Astrocyte (in vitro differentiated cells and primary cell): ENCODE measurements around the gene FN3KRP. TPM values are rescaled to one million over a fixed set of nuclear protein-coding genes. Genes with fewer than 3 reads are reported as not detected.

Experiments
- DNase-seq: peaks from one replicate; pipeline ENCODE4 v3.0.0-alpha.2; 2010; ENCODE audit warnings: low read depth
- FAIRE-seq: peaks from 2 replicates; lab custom pipeline; 2011; peaks lifted over from hg19 to GRCh38; lab: Jason Lieb, UNC
- H2AFZ ChIP-seq: 2 replicates; pipeline ENCODE4 v1.6.0; 2012; ENCODE audit warnings: low read depth, low read length, inconsistent platforms
- H3K27ac ChIP-seq: 2 replicates; pipeline ENCODE4 v1.5.1; 2011; ENCODE audit warnings: low read depth, low read length, inconsistent platforms
- H3K27me3 ChIP-seq: 2 replicates; pipeline ENCODE4 v1.6.0; 2011; ENCODE audit warnings: low read length, inconsistent platforms; ENCODE audit not compliant: insufficient read depth
- H3K36me3 ChIP-seq: 2 replicates; pipeline ENCODE4 v1.5.1; 2011; ENCODE audit warnings: low read length, inconsistent platforms; ENCODE audit not compliant: insufficient read depth
- H3K4me1 ChIP-seq: 2 replicates; pipeline ENCODE4 v1.5.1; 2011; ENCODE audit warnings: low read length, inconsistent platforms; ENCODE audit not compliant: insufficient read depth
- H3K4me2 ChIP-seq: 2 replicates; pipeline ENCODE4 v1.6.0; 2012; ENCODE audit warnings: low read length, inconsistent platforms
- H3K4me3 ChIP-seq: 2 replicates; pipeline ENCODE4 v1.5.1; 2011; ENCODE audit warnings: low read depth, mild to moderate bottlenecking, low read length, inconsistent platforms; ENCODE audit not compliant: insufficient read depth
- H3K79me2 ChIP-seq: 2 replicates; pipeline ENCODE4 v1.6.0; 2012; ENCODE audit warnings: mild to moderate bottlenecking, low read length, inconsistent platforms; ENCODE audit not compliant: insufficient read depth
- H3K9ac ChIP-seq: 2 replicates; pipeline ENCODE4 v1.6.0; 2012; ENCODE audit warnings: mild to moderate bottlenecking, low read length, inconsistent platforms
- H3K9me3 ChIP-seq: 2 replicates; pipeline ENCODE4 v1.5.1; 2012; ENCODE audit warnings: low read depth, mild to moderate bottlenecking, low read length, inconsistent platforms; ENCODE audit not compliant: insufficient read depth
- H4K20me1 ChIP-seq: 2 replicates; pipeline ENCODE4 v1.6.0; 2012; ENCODE audit warnings: low read length, inconsistent platforms; ENCODE audit not compliant: insufficient read depth
- H3K27ac Mint-ChIP-seq: one replicate; pipeline ENCODE4 v1.8.0; 2021; ENCODE audit warnings: mild to moderate bottlenecking, mixed read lengths; ENCODE audit not compliant: unreplicated experiment
- H3K27me3 Mint-ChIP-seq: one replicate; pipeline ENCODE4 v1.8.0; 2021; ENCODE audit warnings: low read depth, mixed read lengths; ENCODE audit not compliant: unreplicated experiment
- H3K36me3 Mint-ChIP-seq: one replicate; pipeline ENCODE4 v1.8.0; 2021; ENCODE audit warnings: low read depth, mixed read lengths; ENCODE audit not compliant: unreplicated experiment
- H3K4me1 Mint-ChIP-seq: one replicate; pipeline ENCODE4 v1.8.0; 2021; ENCODE audit warnings: low read depth, mixed read lengths; ENCODE audit not compliant: unreplicated experiment
- H3K4me3 Mint-ChIP-seq: one replicate; pipeline ENCODE4 v1.8.0; 2021; ENCODE audit warnings: mild to moderate bottlenecking, moderate library complexity, mixed read lengths; ENCODE audit not compliant: unreplicated experiment
- H3K9me3 Mint-ChIP-seq: one replicate; pipeline ENCODE4 v1.8.0; 2021; ENCODE audit warnings: mild to moderate bottlenecking, mixed read lengths; ENCODE audit not compliant: unreplicated experiment
- EZH2 ChIP-seq: IDR thresholded peaks from 2 replicates; pipeline ENCODE4 v1.6.1; 2012; ENCODE audit warnings: mild to moderate bottlenecking, low read length, inconsistent platforms; ENCODE audit not compliant: insufficient read depth
- total RNA-seq: library from RNA; stranded (reverse); gene quantifications from 2 replicates; pipeline ENCODE4 v1.2.1, GENCODE V29; 2021
- TF ChIP-seq, protein P1 (sequence below): IDR thresholded peaks from 2 replicates; pipeline ENCODE4 v1.5.1; 2011; ENCODE audit warnings: low read depth, mild to moderate bottlenecking, inconsistent platforms, low read length, moderate library complexity; ENCODE audit not compliant: insufficient read depth

The FN3KRP gene
- total RNA-seq, 1 donor from 2014 or later = 14.8 TPM

DNA sequence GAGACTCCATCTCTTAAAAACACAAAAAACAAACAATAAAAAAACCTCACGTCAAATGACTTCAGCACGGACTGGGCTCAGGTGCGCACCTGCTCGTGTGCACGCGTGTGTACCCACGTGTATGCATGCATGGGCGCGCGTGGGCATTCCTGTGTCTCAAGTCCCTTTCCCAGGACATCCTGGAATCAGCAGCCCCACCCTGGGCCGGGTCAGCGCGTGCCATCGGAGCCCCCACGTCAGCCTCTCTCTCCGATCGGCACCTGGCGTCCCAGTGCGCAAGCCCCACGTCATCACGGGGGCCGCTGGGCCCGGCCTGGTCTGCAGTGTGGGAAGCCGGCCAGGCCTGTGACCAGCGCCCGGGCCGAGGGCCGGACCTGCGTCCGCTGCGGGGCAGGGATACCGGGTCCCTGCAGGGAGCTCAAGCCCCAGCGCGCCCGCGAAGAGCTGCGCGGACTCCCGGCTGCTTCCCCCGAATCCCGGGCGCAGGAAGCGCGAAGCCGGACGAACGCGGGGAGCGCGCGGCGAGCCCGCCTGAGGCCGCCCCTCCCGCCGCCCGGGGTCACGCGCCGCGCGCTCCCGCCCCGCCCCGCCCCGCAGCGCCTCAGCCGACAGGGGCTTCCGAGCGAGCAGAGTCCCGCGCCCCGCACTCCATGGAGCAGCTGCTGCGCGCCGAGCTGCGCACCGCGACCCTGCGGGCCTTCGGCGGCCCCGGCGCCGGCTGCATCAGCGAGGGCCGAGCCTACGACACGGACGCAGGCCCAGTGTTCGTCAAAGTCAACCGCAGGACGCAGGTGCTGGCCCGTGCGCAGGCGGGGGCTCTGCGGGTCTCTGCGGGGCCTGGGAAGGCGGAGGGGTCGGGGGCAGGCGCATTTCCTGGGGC is 18.7 kb downstream of the FN3KRP start, which contains the start of gene FN3K:
FN3K (plus strand) TSS at position 629 of the 880 bp plus-strand sequence; CDS start at position 651, 22 bp downstream.
- peaks cover 14% of the 10 kb centered on the region for H3K36me3 Mint-ChIP-seq
- H3K4me2 ChIP-seq = peak within 1 kb of the TSS; percentile 94
- H3K4me3 Mint-ChIP-seq = peak within 1 kb of the TSS; percentile 74
- FAIRE-seq (no peak), DNase-seq (peak; percentile 70)
- H3K9me3 Mint-ChIP-seq = no peaks in the 10 kb centered on the region
- peak within 1 kb of the TSS; percentile 18 for H3K27ac Mint-ChIP-seq
- H3K27ac ChIP-seq = no peak within 1 kb of the TSS
- peak within 1 kb of the TSS; percentile 73 for H3K9ac ChIP-seq
- H2AFZ ChIP-seq = peak within 1 kb of the TSS; percentile 85
- no peaks in the 10 kb centered on the region for H4K20me1 ChIP-seq
- H3K4me1 Mint-ChIP-seq = no peaks in the 10 kb centered on the region
- peak within 1 kb of the TSS; percentile 61 for H3K4me3 ChIP-seq
- H3K36me3 ChIP-seq = no peaks in the 10 kb centered on the region
- H3K4me1 ChIP-seq = peaks cover 6% of the 10 kb centered on the region
- peaks cover 9% of the 10 kb centered on the region for H3K9me3 ChIP-seq
- no peaks in the 10 kb centered on the region for H3K27me3 Mint-ChIP-seq
- H3K27me3 ChIP-seq = no peaks in the 10 kb centered on the region
- TF ChIP-seq, protein P1, sequence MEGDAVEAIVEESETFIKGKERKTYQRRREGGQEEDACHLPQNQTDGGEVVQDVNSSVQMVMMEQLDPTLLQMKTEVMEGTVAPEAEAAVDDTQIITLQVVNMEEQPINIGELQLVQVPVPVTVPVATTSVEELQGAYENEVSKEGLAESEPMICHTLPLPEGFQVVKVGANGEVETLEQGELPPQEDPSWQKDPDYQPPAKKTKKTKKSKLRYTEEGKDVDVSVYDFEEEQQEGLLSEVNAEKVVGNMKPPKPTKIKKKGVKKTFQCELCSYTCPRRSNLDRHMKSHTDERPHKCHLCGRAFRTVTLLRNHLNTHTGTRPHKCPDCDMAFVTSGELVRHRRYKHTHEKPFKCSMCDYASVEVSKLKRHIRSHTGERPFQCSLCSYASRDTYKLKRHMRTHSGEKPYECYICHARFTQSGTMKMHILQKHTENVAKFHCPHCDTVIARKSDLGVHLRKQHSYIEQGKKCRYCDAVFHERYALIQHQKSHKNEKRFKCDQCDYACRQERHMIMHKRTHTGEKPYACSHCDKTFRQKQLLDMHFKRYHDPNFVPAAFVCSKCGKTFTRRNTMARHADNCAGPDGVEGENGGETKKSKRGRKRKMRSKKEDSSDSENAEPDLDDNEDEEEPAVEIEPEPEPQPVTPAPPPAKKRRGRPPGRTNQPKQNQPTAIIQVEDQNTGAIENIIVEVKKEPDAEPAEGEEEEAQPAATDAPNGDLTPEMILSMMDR = no peak
- TF ChIP-seq EZH2 = no peak
- H3K79me2 ChIP-seq = no peaks in the 10 kb centered on the region

DNA sequence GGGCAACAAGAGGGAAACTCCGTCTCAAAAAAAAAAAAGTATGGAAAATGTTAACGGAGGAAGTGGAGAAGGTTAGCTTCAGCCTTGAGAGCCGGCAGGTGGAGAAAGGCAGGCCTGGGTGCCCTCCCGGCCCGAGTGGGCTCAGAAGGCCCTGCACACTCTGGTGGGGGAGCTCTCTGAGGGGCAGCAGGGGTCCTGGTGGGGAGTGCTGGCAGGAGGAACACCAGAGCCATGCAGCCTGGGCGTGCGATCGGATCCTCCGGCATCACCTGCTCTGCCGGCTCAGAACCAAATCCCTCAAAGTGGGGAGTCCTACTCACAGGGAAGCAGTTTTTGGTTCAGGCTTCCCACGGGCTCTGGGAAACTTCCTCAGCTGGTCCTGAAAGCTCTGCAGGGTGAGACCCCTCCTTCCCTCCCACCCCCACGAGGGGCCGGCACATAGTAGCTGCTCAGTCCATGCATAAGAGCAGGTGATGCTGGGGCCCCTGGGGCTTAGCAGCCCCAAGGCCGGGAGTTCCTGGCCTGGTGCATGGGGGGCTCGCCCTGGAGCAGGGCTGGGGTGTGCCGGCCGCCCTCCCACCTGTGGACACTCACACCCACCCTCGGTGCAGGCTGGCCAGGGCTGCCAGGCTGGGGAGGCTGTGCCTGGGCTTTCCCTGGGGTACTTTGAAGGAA is 20.1 kb downstream of the FN3KRP start:
- H4K20me1 ChIP-seq = no peaks in the 10 kb centered on the region
- H3K9me3 ChIP-seq = peaks cover 15% of the 10 kb centered on the region
- TF ChIP-seq EZH2 = no peak
- TF ChIP-seq, protein P1 = no peak
- no peak overlapping the region for H3K9ac ChIP-seq
- peaks cover 5% of the 10 kb centered on the region for H3K36me3 ChIP-seq
- no peaks in the 10 kb centered on the region for H3K27me3 Mint-ChIP-seq
- H3K4me2 ChIP-seq = peak overlapping the region; percentile 94
- H3K9me3 Mint-ChIP-seq = peaks cover 9% of the 10 kb centered on the region
- no peak overlapping the region for H2AFZ ChIP-seq
- H3K4me1 Mint-ChIP-seq = no peaks in the 10 kb centered on the region
- peaks cover 24% of the 10 kb centered on the region for H3K36me3 Mint-ChIP-seq
- H3K4me3 ChIP-seq = no peak overlapping the region
- peaks cover 6% of the 10 kb centered on the region for H3K4me1 ChIP-seq
- H3K27ac Mint-ChIP-seq = no peak overlapping the region
- H3K27ac ChIP-seq = no peak overlapping the region
- peak overlapping the region; percentile 74 for H3K4me3 Mint-ChIP-seq
- H3K27me3 ChIP-seq = no peaks in the 10 kb centered on the region
- DNase-seq = no peak
- H3K79me2 ChIP-seq = no peaks in the 10 kb centered on the region
- no peak for FAIRE-seq
